HepG2 (cell line): Measurements from ENCODE around the gene STX8. TPM values are rescaled to one million over a fixed set of nuclear protein-coding genes. Genes with fewer than 3 reads are reported as not detected.

ENCODE experiments used
- ATAC-seq: fragments of 200-7000 bp; cut with Tn5 transposase; 3 replicates; pipeline ENCODE4 v1.9.1; 2020; ENCODE audit warnings: mild to moderate bottlenecking, moderate library complexity
- BruUV-seq: library from RNA; stranded (reverse); fragments of 400-500 nt; replicated peaks from 2 replicates; lab custom pipeline; 2021; lab: Mats Ljungman, UMichigan
- CTCF ChIA-PET: fragments of 300-600 bp; formaldehyde crosslinking; extraction: SDS; loops from one replicate; lab custom pipeline; 2021; ENCODE audit warnings: low total read pairs, inconsistent platforms, low intra/inter-chr PET ratio; lab: Yijun Ruan, JAX
- POLR2A ChIA-PET: fragments of 350-600 bp; sonication (Branson Sonifier 250); formaldehyde crosslinking; loops from one replicate; lab custom pipeline; 2020; ENCODE audit warnings: antibody characterized with exemption, inconsistent platforms; lab: Yijun Ruan, JAX
- DNase-seq: peaks from one replicate; pipeline ENCODE4 v3.0.0-alpha.2; 2015; ENCODE audit warnings: low spot score
- FAIRE-seq: peaks from 3 replicates; lab custom pipeline; 2011; peaks lifted over from hg19 to GRCh38; lab: Jason Lieb, UNC
- H2AFZ ChIP-seq: one replicate; pipeline ENCODE4 v1.6.1; 2011; ENCODE audit warnings: low read length, inconsistent platforms
- H3K27ac ChIP-seq: fragments of 300-600 bp; 3 replicates; pipeline ENCODE4 v1.8.0; 2011; ENCODE audit warnings: mixed run types, mild to moderate bottlenecking, mixed read lengths, low read length, inconsistent platforms; ENCODE audit not compliant: insufficient read depth; ENCODE audit errors: extremely low read length
- H3K27me3 ChIP-seq, 2 experiments: fragments of 200-600 bp in 1 of 2; 2 replicates in 1 of 2; 3 replicates in 1 of 2; pipeline versions ENCODE4 v1.6.0 to v1.8.0; 2011; ENCODE audit warnings: low read length in 2 of 2, mild to moderate bottlenecking in 2 of 2, moderate library complexity in 2 of 2, inconsistent platforms in 1 of 2; ENCODE audit not compliant: insufficient read depth in 2 of 2, control insufficient read depth in 1 of 2
- H3K36me3 ChIP-seq, 2 experiments: fragments of 200-600 bp in 1 of 2; replicated peaks in 1 of 2; 2 replicates in 1 of 2; 3 replicates in 1 of 2; pipeline versions ENCODE4 v1.5.1 to v1.8.0; 2011; ENCODE audit warnings: low read length in 2 of 2, inconsistent platforms in 1 of 2; ENCODE audit not compliant: insufficient read depth in 2 of 2, control insufficient read depth in 1 of 2
- H3K4me1 ChIP-seq: 2 replicates; pipeline ENCODE4 v1.5.1; 2012; ENCODE audit warnings: low read length, inconsistent platforms; ENCODE audit not compliant: insufficient read depth
- H3K4me2 ChIP-seq: 2 replicates; pipeline ENCODE4 v1.6.0; 2011; ENCODE audit warnings: low read depth, low read length, inconsistent platforms
- H3K4me3 ChIP-seq, 3 experiments: fragments of 200-600 bp in 1 of 3; sonication (generic), shearing (Covaris generic) in 1 of 3; replicated peaks in 1 of 3; 2 replicates each; pipeline ENCODE4 v1.5.1; 2011 to 2016; ENCODE audit warnings: low read length in 3 of 3, inconsistent platforms in 2 of 3, low read depth in 2 of 3, mild to moderate bottlenecking in 2 of 3, control low read depth in 1 of 3, mixed read lengths in 1 of 3; ENCODE audit not compliant: insufficient read depth in 1 of 3
- H3K79me2 ChIP-seq: one replicate; pipeline ENCODE4 v1.6.1; 2011; ENCODE audit warnings: low read length, inconsistent platforms; ENCODE audit not compliant: insufficient read depth
- H3K9ac ChIP-seq: 2 replicates; pipeline ENCODE4 v1.6.0; 2011; ENCODE audit warnings: mild to moderate bottlenecking, low read depth, low read length, inconsistent platforms; ENCODE audit not compliant: insufficient read depth
- H3K9me3 ChIP-seq: 2 replicates; pipeline ENCODE4 v1.5.1; 2012; ENCODE audit warnings: mild to moderate bottlenecking, low read length
- H4K20me1 ChIP-seq: 2 replicates; pipeline ENCODE4 v1.6.0; 2011; ENCODE audit warnings: inconsistent platforms, mild to moderate bottlenecking, low read length, moderate library complexity; ENCODE audit not compliant: insufficient read depth
- ELF1 ChIP-seq: sonication (generic); formaldehyde crosslinking; IDR thresholded peaks from 2 replicates; pipeline ENCODE4 v1.4.0; 2020; ENCODE audit warnings: missing genetic modification reagents
- MTERF4 ChIP-seq: sonication (generic); formaldehyde crosslinking; IDR thresholded peaks from 2 replicates; pipeline ENCODE4 v1.8.0; 2023; ENCODE audit warnings: mild to moderate bottlenecking, missing genetic modification reagents
- ZNF383 ChIP-seq: sonication (generic); formaldehyde crosslinking; IDR thresholded peaks from 2 replicates; pipeline ENCODE4 v1.4.0; 2020; ENCODE audit warnings: missing genetic modification reagents, mild to moderate bottlenecking, borderline replicate concordance
- ZNF550 ChIP-seq: sonication (generic); formaldehyde crosslinking; IDR thresholded peaks from 2 replicates; pipeline ENCODE4 v1.4.0; 2020; ENCODE audit warnings: mild to moderate bottlenecking, missing genetic modification reagents, borderline replicate concordance
- WGBS: methylation state at CpG from one replicate; pipeline ENCODE4 v1.1.6; 2017; ENCODE audit warnings: low lambda C conversion rate; 5-methylcytosine and 5-hydroxymethylcytosine counted together
- in situ Hi-C: cut with HindIII; loops from 2 replicates; pipeline ENCODE4 v1.10.0; 2017; ENCODE audit warnings: low pct_unique_long_range_greater_than_20kb; ENCODE audit not compliant: extremely low pct_ligation_motif_present
- intact Hi-C: fragments of 100-400 bp; cut with micrococcal nuclease; formaldehyde crosslinking; loops from one replicate; pipeline ENCODE4 v1.10.0; 2022; ENCODE audit not compliant: unreplicated experiment
- polyA plus RNA-seq, 8 experiments: library from polyadenylated mRNA; depleted of rRNA in 3 of 8; stranded (reverse) in 7 of 8; unstranded in 1 of 8; fragments of >200 nt; fragmentation: Illumina TruSeq in 4 of 8; extraction: Trizol in 4 of 8; gene quantifications; 2 replicates each; pipeline versions ENCODE4 v1.2.1 to v1.2.3, GENCODE V29; 2011 to 2016; ENCODE audit warnings: low read depth in 4 of 8, missing spikeins in 1 of 8, mixed read lengths in 1 of 8; ENCODE audit not compliant: insufficient read depth in 1 of 8
- total RNA-seq, 5 experiments: library from RNA; depleted of rRNA; stranded (reverse); fragments of >200 nt; fragmentation: Illumina TruSeq; extraction: Trizol; gene quantifications; 2 replicates each; pipeline ENCODE4 v1.2.3, GENCODE V29; 2016; ENCODE audit warnings: low read depth in 1 of 5
- TF ChIP-seq, protein P1 (sequence below): sonication (generic); formaldehyde crosslinking; IDR thresholded peaks from 2 replicates; pipeline ENCODE4 v1.4.0; 2020; ENCODE audit warnings: missing genetic modification reagents

Gene STX8
- total and polyA plus RNA-seq, 2 of the 13 experiments (the other 11 are each of a cell fraction or from before 2014, with no cell fraction given) = 36.4 to 53.6 TPM

- DNase-seq = no peak
- in situ Hi-C loops = no loop called here
- Histone ChIP-seq H4K20me1 (no peaks in the 10 kb centered on the region), H3K36me3 (no peaks in the 10 kb centered on the region), H3K9me3 (no peaks in the 10 kb centered on the region)
- CTCF ChIA-PET = no interaction called here
- no peak for TF ChIP-seq ZNF550
- TF ChIP-seq ELF1 (CRISPR knock-in tag) = no peak
- TF ChIP-seq MTERF4 (CRISPR knock-in tag) = no peak
- TF ChIP-seq ZNF383 = no peak
- TF ChIP-seq, protein P1, sequence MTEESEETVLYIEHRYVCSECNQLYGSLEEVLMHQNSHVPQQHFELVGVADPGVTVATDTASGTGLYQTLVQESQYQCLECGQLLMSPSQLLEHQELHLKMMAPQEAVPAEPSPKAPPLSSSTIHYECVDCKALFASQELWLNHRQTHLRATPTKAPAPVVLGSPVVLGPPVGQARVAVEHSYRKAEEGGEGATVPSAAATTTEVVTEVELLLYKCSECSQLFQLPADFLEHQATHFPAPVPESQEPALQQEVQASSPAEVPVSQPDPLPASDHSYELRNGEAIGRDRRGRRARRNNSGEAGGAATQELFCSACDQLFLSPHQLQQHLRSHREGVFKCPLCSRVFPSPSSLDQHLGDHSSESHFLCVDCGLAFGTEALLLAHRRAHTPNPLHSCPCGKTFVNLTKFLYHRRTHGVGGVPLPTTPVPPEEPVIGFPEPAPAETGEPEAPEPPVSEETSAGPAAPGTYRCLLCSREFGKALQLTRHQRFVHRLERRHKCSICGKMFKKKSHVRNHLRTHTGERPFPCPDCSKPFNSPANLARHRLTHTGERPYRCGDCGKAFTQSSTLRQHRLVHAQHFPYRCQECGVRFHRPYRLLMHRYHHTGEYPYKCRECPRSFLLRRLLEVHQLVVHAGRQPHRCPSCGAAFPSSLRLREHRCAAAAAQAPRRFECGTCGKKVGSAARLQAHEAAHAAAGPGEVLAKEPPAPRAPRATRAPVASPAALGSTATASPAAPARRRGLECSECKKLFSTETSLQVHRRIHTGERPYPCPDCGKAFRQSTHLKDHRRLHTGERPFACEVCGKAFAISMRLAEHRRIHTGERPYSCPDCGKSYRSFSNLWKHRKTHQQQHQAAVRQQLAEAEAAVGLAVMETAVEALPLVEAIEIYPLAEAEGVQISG (CRISPR knock-in tag) = no peak
- TF ChIP-seq, all 625 proteins: peak for 0
- no peak overlapping the region for H3K27ac ChIP-seq
- intact Hi-C loops = no loop called here
- ATAC-seq = no peak
- BruUV-seq = no TSS peak
- H3K79me2 ChIP-seq = no peaks in the 10 kb centered on the region
- H2AFZ ChIP-seq = no peak overlapping the region
- H3K27me3 ChIP-seq = no peaks in the 10 kb centered on the region
- H3K4me3 ChIP-seq = no peak overlapping the region
- H3K4me2 ChIP-seq = no peak overlapping the region
- no peak overlapping the region for H3K9ac ChIP-seq
- POLR2A ChIA-PET = no interaction called here
- no peak for FAIRE-seq
- 86% methylated on average over 4 of the region's 4 CpGs for WGBS
- H3K4me1 ChIP-seq = peaks cover 33% of the 10 kb centered on the region
These were observed 207.0 kb downstream of the STX8 start for GRCh38 chr17:9368631-9369030.
